GM21619 (cell line): ENCODE results near the gene CCL27.

Experiments
- ATAC-seq: cut with Tn5 transposase; IDR thresholded peaks from one replicate; pipeline ENCODE4 v1.9.1; 2021; ENCODE audit not compliant: unreplicated experiment

CCL27 gene

DNA sequence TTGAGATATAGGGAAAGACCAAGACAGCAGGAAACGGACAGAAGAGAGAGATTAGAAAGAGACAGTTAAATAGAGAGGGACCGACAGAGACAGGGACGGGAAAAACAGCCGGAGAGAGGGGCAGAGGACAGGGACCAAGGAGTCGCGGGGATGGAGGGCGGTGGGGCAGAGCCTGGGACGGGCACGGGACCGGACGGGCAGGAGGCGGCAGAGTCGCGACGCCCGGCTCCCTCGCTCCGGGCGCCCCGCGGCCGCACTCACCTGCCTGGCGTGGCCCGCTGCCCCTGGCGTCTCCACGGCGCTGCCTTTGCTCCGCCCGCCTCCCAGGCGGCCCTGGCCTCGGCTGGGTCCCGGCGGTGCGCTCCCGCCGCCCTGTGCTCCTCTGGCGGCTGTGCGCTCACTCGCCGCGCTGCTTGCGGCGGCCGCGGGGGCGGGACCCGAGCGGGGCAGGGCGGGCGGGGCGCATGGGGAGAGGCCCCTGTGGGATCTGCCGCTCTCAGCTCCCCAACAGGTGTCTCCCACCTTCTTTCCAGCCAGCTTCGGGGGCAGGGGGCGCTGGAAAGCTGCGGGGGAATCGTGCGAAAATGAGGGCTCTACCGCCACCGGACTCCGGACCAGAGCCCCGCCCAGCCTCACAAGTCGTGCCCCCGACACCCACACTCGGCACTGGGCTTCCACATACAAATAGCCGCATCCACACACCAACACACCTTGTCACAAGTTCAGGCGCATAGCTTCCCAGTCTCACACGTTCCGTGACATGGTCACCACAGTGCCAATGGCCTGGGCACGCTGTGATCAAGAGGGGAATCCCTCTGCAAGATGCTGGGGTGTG lies 33.6 kb downstream of the CCL27 start, which contains the start of gene ARID3C:
Gene ARID3C, minus strand, starts transcription at position 411 of the 835 bp plus-strand sequence. CDS start 1,052 bp downstream, outside the sequence.
- ATAC-seq: no peak

DNA sequence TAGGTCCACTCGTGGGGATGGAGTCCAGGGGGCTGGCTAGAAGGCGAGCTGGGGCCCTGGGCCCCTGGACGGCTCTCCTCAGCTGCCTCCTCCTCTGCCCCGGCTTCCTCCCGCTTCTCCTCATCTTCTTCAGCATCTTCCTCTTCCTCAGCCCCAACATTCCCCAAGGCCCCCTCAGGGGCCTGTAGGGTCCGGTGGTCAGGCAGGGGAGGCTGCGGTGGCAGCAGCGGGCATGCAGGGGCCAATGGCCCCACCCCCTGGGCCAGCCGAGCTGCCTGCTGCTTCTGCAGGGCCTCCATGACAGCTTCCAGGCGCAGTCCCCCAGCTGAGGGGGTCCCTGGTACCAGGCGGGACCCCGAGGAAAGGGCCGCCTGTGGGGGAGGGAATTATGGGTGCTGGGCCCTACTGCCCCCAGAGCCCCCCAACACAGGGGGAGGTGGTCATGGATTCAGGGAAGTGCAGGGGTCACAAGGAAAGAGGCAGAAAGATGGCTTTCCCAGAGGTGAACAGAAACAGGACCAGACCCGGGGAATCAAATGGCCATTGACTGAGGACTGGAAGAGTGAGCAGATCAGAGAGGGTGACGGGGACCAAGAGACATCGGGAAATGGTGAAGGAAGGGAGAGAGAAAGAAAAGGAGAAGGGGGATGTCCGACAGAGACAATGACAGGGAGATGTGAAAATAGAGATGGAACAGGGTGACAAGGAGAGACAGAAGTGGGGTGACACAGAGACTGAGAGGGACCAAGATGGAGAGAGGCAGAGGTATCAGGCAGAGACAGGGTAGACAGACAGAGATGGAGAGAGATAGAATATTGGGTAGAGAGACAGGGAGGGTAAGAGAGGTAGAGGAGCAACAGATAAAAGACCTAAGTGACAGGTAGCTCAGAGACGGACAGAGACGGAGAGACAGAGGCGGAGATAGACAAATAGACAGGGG lies 34.5 kb downstream of the CCL27 start:
- no peak for ATAC-seq

DNA sequence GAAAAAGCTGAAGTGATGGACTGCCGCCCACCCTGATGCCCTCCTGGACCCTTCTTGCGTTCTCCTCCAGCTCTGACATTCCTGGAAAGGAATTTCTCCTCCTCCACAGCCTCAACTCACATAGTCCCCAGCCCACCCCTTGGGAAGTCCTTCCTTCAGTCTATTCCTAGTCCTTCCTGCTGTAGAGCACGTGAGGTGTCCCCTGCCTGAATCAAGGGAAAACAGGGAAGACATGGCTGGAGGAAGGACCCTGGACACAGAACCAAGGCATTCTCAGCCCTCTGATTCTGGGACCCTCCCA lies 37.3 kb downstream of the CCL27 start:
- no peak for ATAC-seq

DNA sequence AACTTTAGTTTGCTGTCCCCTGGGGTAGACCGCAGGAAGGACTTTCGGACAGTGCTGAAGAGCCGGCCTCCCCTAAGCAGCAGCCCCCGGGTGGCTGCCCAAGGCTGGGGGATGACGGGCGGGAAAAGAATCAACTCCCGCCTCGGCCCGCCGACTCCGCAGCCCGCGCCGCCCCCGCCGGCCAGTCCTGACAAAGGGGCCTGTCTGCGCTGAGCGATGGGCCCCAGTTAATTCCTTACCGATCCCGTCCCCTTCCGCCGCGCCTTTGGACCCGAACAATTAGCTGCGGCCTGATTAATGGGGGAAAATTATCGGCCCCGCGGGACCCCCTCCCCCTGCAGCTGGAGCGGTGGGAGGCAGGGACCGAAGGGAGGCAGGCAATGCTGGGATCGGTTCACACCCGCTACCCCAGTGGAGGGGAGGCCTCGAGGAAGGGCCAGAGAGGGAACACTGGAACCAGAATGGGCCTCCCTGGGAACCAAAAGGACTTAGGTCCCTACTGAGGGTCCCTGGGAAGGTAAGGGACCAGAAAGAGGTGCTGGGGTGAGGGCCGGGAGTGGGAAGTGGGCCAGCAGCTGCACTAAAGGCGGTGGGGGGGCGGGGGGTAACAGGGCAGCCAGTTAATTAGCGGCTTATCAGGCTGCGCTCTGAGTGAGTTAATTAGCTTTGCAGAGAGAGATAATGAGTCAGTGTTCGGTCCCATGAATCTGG lies 37.8 kb downstream of the CCL27 start:
- ATAC-seq: no peak

DNA sequence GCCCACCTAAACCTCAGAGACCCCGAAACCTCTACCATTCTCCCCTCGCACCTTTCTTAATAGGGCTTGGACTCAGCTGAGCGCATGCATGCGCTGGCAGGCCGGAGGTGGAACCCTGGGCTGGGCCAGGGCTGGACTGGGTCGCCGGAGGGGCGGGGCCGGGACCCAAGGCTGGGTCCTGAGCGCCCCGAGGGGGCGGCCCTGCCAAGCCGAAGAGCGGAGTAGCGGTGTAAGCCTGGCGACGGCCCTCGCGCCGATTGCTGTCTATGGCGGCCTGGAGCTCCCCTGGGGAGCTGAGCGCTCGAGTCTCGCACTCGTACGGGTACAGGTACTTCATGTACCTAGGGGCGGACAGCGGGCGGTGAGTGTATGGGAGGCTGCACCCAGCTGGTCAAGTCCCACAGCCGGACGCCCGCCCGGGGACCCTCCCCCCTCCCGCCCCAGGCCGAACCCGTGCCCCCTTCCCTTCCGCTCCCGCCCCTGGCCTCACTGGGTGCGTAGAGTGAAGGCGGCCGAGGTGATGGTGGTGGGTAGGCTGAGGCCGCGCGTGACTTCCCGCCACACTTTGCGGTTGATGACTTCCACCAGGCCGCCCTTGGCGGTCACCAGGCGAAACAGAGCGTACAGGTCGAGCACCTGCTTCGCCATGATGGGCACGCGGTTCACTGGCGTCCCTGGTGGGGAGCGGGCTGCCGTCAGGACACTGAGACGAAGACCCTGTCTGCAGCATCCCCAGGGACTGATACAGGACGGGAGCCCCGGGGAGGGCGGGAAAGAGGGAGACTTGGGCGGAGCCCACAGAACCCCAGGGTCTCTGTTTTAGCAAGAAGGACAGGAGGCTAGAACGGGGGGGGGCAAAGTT lies 38.9 kb downstream of the CCL27 start:
- ATAC-seq: no peak

DNA sequence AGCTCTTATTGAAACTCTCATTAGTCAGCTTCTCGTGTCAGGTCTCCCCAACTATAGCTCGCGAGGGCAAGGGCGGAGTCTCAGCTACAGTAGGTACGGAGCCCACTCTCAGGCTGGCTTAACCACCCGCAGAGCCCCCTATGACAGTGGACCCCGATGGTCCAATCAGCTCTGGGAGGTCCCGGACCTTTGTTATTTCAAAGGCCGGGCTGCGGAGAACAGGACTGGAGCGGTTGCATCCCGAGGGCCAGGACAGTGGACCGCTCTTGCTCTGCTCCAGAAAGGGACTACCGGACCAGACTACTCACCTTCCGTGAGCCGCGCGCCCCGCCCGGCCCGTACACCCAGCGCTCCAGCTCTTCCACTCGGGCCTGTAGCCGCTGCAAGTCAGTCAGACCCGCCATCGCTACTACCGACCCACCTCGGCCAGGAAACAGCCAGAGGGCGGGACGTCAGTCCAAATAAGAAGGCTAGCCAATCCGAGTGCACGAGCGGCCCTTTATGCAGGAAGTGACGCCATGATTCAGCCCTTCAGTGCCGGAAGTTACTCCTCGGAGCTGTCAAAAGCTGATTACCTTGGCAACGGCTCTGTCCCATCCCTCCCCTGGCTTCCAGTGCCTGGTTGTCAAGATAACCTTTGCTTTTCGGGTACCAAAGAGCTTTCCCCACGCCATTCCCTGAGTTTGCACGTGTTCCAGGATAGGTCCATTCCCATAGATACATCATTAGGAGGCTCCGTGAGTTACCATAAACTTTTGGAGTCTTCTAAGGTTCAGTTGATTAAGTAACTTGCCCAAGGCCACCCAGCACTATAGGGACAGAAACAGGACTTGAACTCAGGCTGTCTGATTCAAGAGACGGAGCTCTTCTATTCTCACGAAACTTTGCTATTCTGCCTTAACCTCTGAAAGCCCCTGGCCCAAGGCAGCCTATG lies 42.1 kb downstream of the CCL27 start, which contains the start of gene DCTN3:
Gene DCTN3, minus strand, starts transcription at position 435 of the 934 bp plus-strand sequence. Its CDS starts 31 bp downstream, at position 404.
- peak; percentile 99 for ATAC-seq

DNA sequence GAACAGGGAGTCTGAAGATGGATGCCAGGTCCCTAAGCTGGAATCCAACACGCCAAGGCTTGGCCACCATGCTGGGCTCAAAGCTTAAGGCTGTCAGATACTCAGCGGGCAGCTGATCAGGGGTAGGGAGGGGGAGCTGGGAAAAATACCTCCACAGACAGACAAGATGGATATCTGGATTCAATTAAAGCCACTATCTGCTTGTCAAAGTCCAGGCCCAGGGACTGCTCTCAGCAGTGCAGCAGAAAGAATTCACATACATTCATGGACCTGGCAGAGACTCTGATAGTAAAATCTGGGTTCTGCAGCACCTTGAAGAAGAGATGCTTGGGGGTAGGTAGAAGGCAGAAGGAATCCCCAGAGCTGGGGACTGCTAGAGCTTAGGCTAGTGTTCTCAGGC lies 47.3 kb downstream of the CCL27 start:
- no peak for ATAC-seq

DNA sequence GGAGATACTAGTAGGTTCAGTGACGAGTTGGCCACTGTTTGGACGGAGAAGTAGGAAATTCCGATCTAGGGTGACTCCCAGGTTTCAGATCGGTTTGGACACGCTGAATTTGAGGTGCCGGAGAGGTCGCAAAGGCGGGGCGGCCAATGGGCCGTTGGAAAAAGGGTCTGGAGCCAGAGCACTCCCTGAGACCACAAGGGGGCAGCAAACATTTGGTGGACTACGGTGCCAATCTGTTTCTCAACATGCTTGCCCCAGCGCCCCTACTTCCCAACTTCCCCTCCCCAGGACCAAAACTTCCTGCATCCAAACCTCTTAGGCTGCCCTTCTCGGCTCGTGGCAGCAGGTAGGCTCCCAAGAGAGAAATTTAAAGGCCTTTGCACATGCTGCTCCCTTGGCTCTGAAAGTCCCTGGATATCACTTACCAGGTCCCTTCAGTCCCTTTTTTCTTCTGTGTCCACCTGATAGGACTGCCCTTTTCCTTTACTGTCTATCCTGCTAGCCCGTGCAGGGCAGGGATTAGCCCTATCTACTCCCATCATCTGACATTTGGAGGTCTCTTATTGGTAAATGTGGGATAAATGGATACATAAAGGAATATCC lies 49.6 kb downstream of the CCL27 start:
- ATAC-seq: no peak
